HG03159 (cell line): Measurements from ENCODE around the gene CDCA4.
"Not testable (repeated sequence)": the region's sequence is repeated elsewhere in the genome, so short reads cannot be mapped to it uniquely, and the experiment has no call there.

ENCODE experiments used
- ATAC-seq: cut with Tn5 transposase; IDR thresholded peaks from one replicate; pipeline ENCODE4 v1.9.1; 2021; ENCODE audit warnings: mild to moderate bottlenecking, moderate library complexity; ENCODE audit not compliant: unreplicated experiment

CDCA4 gene

GRCh38 chr14:105020815-105021655, at the start of gene CDCA4:
Gene CDCA4 (minus strand): TSS chr14:105021083. CDS start chr14:105011929, 9,154 bp downstream.
- peak; percentile 62 for ATAC-seq

DNA sequence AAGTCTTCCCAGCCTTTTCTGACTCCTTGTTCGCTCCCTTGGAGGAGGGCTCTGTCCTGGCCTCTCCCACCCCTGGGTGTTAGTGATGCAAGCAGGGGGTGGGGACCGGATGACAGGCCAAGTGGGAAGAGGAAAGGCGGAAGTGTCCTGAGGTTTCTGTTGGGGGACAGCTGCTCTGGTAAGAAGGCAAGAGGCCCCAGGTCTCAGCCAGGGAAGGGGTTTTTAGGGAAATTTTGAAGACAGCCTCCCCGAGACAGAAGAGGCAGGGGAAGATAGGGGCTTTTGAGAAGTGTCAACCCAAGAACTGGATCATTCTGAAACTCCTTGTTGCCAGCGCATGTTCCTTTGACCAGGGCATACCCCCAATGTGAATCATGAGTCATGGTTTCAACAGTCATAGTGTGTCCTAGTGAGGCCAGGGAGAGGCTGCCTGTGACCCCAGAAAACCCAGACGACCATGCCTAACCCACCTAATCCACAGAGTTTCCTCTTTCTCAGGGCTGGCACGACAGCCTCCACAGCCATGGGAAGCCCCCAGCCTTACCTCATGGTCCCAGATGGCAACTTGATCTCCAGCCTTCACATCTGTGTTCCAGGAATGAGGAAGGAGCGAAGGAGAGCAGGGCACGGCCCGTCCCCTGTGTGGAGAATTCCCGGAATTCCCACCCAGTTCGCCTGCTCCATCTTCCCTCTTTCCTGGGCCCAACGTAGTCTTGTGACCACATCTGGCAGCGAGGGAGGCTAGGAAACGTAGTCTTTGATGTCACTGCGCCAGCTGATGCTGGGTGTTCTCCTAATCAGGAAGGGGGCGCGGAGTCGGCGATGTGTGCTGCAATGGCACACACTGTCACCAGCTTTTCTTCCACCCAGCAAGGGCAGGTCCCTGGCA, 49.2 kb upstream of the CDCA4 start:
- ATAC-seq = peak; percentile 34

DNA sequence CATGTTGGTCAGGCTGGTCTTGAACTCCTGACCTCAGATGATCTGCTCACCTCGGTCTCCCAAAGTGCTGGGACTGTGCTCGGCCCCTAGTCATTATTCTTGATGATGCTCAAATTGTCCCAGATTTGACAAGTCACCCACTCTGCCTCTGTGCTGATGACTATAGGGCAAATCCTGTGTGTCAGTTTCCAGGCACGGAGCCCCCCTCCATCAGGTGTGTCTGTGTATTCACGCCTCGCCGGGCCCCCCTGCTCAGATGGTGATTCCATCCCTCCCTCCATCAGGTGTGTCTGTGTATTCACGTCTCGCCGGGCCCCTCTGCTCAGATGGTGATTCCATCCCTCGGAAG, 48.6 kb upstream of the CDCA4 start:
- no peak for ATAC-seq

- no peak for ATAC-seq
These were observed 47.9 kb upstream of the CDCA4 start for GRCh38 chr14:105068818-105069217.

- no peak for ATAC-seq
These were observed 47.1 kb upstream of the CDCA4 start for GRCh38 chr14:105067969-105068301.

DNA sequence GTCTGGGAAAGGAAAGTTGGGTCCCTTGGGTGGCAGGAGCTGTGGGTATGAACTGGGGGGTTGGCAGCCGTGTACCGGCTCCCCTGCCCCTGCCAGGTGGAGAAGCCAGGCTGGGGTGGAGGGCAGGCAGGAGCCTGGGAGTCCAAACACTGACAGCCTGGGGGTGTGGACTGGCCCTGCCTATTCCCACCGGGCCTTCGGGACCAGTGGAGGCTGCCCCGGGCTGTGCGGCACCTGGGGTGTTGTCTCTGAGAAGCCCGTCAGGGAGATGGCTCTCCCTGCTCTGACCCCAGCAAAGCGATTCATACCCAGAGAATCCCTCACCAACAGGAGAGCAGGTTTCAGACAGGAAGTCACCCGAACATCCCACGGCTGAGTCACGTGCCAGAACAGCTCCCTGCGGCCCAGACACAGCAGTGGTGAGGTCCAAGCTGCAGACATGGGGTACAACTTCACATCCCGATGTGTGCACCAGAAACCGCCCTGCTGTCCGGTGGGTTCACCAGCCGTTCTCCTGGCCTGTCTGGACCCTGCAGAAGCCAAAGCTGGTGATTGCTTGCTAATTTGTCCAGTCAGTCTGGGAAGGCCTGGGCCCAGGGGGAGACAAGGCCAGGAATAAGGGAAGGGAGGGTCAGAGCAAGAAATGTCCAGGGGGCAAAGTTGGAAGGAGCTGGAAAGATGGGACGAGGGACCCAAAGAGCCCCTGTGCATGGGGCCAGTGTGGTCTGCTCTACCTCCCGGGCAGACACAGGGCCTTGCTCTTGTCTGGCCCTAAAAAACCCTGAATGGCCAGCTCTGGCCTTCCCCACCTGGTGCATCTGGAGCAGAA, 46.5 kb upstream of the CDCA4 start:
- no peak for ATAC-seq

- no peak for ATAC-seq
These were observed 45.6 kb upstream of the CDCA4 start for GRCh38 chr14:105066240-105067071.

- peak; percentile 62 for ATAC-seq
These were observed 44.7 kb upstream of the CDCA4 start, which contains the start of gene GPR132 for GRCh38 chr14:105065280-105066228. Gene GPR132 (minus strand): TSS chr14:105065430. CDS start chr14:105055420, 10,010 bp downstream.

- ATAC-seq = no peak
These were observed 43.8 kb upstream of the CDCA4 start for GRCh38 chr14:105064721-105065143.

DNA sequence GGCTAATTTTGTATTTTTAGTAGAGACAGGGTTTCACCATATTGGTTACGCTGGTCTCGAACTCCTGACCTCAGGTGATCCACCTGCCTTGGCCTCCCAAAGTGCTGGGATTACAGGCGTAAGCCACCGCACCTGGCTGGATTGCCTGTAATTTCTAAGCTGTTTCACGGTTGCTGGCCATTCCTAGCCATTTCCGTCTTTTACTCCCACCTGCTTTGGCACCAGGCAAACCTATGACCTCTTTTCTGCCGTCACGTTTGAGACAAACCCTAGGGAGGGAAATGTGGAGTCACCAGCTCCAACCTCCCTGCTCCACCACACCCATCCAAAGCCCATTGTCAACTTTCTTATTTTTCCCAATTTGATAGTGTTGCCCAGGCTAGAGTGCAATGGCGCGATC, 43.1 kb upstream of the CDCA4 start:
- no peak for ATAC-seq

DNA sequence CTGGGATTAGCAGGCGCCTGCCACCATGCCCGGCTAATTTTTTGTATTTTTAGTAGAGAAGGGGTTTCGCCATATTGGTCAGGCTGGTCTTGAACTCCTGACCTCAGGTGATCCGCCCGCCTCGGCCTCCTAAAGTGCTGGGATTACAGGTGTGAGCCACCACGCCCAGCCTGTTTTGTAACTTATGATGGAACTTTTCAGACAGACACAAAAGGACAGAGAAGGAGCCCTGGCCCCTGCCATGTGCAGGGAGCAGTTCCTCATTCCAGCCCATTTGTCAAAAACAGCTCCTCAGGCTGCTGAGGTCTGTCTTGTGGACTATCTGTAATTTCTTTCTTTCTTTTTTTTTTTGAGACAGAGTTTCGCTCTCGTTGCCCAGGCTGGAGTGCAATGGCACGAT, 42.6 kb upstream of the CDCA4 start:
- ATAC-seq = not testable (repeated sequence)

DNA sequence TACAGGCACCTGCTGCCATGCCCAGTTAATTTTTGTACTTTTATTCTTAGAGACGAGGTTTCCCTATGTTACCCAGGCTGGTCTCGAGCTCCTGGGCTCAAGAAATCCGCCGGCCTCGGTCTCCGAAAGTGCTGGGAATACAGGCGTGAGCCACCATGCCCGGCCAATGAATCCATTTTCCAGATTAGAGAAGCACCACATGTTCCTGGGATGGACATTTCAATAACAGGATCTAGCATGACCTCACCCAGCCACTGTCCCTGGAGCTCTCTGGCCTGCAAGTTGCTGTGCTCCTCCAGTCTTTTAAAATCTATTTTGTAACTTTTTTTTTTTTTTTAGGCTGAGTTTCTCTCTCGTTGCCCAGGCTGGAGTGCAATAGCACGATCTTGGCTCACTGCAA, 42.2 kb upstream of the CDCA4 start:
- no peak for ATAC-seq

- ATAC-seq = no peak
These were observed 41.2 kb upstream of the CDCA4 start for GRCh38 chr14:105062048-105062433.

DNA sequence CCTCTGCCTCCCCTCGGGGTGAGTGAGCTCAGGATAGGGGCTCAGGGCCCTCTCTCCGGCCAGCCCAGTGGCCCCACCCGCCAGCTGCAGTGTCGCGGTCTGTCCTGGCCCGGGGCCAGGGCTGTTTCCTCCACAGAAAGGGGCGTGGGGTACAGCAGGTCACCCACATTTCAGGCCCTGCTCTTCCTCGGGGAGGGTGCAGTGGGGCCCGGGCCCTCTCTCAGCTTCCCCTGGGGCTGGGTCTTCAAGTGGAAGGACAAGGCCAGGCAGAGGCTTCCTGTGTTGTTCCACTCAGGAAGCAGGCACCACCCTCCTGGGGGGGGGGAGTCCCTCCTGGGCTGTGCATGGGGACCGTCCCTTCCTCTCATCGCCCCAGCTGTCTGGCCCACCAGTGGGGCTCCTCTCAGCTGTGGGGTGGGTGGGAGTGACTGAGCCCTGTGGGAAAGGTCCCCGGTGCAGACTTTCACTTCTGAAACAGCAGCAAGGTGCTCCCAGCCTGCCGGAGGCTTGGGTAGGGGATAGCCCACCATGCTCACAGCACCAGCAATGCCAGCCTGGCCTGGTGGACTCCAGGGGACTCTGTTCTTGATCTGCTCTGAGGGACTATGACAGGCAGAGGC, 40.7 kb upstream of the CDCA4 start:
- no peak for ATAC-seq

GRCh38 chr14:105060751-105061427, 40.0 kb upstream of the CDCA4 start:
- ATAC-seq = no peak

DNA sequence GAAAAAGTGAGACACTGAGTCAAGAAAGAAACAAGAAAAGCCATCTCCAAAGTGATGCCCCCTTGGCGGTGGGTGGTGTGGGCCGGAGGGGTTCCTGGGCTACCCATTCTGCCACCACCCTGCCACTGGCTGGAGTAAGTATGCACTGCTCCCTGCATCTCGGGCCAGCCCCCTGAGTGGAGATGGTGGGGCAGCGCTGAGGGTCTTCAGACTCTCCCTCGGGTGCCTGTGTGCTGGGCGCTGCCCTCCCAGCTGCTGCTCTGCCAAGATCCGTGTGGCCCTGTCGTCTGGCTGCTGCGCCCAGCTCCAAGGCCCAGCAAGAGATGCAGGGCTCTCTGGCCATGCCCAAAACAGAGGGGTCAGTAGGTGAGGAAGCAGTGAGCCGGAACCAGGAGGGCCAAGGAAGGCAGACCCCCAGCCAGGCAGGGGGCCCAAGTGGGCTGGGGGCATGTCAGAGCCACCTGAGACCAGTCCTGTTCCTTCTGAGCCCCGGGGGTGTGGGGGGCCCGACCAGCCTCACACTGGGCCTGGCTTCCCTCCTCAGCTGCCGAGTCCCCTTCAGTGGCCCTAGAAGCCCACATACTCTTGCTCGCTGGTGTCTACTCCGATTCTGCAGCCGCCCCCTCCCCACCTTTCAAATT, 39.2 kb upstream of the CDCA4 start:
- no peak for ATAC-seq

- ATAC-seq = no peak
These were observed 38.4 kb upstream of the CDCA4 start for GRCh38 chr14:105059035-105059924.
